Measurements from ENCODE around the gene TMEM108.

Gene TMEM108

GRCh38 chr3:133196527-133196926 lies 158.3 kb downstream of the TMEM108 start:
- TF ChIP-seq ZFX (IDR thresholded peaks at IDR 0.05; ENCODE audit: borderline replicate concordance) (no peak), CTCF (IDR thresholded peaks at IDR 0.05) (no peak)
- no peak overlapping the region for H3K27ac ChIP-seq

GRCh38 chr3:133197619-133198018 lies 159.4 kb downstream of the TMEM108 start:
- H3K27ac ChIP-seq: no peak overlapping the region
- TF ChIP-seq ZFX (IDR thresholded peaks at IDR 0.05; ENCODE audit: borderline replicate concordance) (no peak), CTCF (IDR thresholded peaks at IDR 0.05) (no peak)

GRCh38 chr3:133206921-133207320 lies 168.7 kb downstream of the TMEM108 start:
- TF ChIP-seq CTCF (IDR thresholded peaks at IDR 0.05) (no peak), ZFX (IDR thresholded peaks at IDR 0.05; ENCODE audit: borderline replicate concordance) (no peak)
- no peak overlapping the region for H3K27ac ChIP-seq

- no peak for TF ChIP-seq ZFX (IDR thresholded peaks at IDR 0.05; ENCODE audit: borderline replicate concordance)
- no peak overlapping the region for H3K27ac ChIP-seq
Observed at GRCh38 chr3:133208184-133208583, 170.0 kb downstream of the TMEM108 start.

GRCh38 chr3:133209871-133210550 lies 171.8 kb downstream of the TMEM108 start:
- TF ChIP-seq ZFX (IDR thresholded peaks at IDR 0.05; ENCODE audit: borderline replicate concordance): no peak
- no peak for TF ChIP-seq CTCF (IDR thresholded peaks at IDR 0.05)
- no peak overlapping the region for H3K27ac ChIP-seq

GRCh38 chr3:133210656-133211055 lies 172.5 kb downstream of the TMEM108 start:
- no peak for TF ChIP-seq ZFX (IDR thresholded peaks at IDR 0.05; ENCODE audit: borderline replicate concordance)
- TF ChIP-seq CTCF (IDR thresholded peaks at IDR 0.05): no peak
- H3K27ac ChIP-seq: no peak overlapping the region

- TF ChIP-seq ZFX (IDR thresholded peaks at IDR 0.05; ENCODE audit: borderline replicate concordance): no peak
- TF ChIP-seq CTCF (IDR thresholded peaks at IDR 0.05): no peak
- no peak overlapping the region for H3K27ac ChIP-seq
Observed at GRCh38 chr3:133211449-133211848, 173.3 kb downstream of the TMEM108 start.

- no peak overlapping the region for H3K27ac ChIP-seq
- TF ChIP-seq ZFX (IDR thresholded peaks at IDR 0.05; ENCODE audit: borderline replicate concordance) (no peak), CTCF (IDR thresholded peaks at IDR 0.05) (no peak)
Observed at GRCh38 chr3:133211856-133212255, 173.7 kb downstream of the TMEM108 start.

Measured in 22Rv1 (cell line).